GM06990 (cell line): ENCODE results near the gene PLXNA2.

Source experiments
- DNase-seq: peaks from one replicate; pipeline ENCODE4 v3.0.0-alpha.2; 2011; ENCODE audit not compliant: insufficient read length; ENCODE audit errors: extremely low read depth
- H3K27me3 ChIP-seq: replicated peaks from 2 replicates; pipeline ENCODE4 v1.6.0; 2011; ENCODE audit warnings: low read length; ENCODE audit not compliant: control insufficient read depth, insufficient read depth
- H3K36me3 ChIP-seq: 2 replicates; pipeline ENCODE4 v1.5.1; 2011; ENCODE audit warnings: low read length; ENCODE audit not compliant: control insufficient read depth, insufficient read depth
- H3K4me3 ChIP-seq: replicated peaks from 2 replicates; pipeline ENCODE4 v1.5.1; 2011; ENCODE audit warnings: low read depth, mild to moderate bottlenecking, control low read depth, low read length
- TF ChIP-seq, protein P1 (sequence below): IDR thresholded peaks from 2 replicates; pipeline ENCODE4 v1.5.1; 2011; ENCODE audit warnings: low read length, control low read depth, mild to moderate bottlenecking, inconsistent platforms; ENCODE audit not compliant: insufficient read depth, poor library complexity, severe bottlenecking

The PLXNA2 gene

DNA sequence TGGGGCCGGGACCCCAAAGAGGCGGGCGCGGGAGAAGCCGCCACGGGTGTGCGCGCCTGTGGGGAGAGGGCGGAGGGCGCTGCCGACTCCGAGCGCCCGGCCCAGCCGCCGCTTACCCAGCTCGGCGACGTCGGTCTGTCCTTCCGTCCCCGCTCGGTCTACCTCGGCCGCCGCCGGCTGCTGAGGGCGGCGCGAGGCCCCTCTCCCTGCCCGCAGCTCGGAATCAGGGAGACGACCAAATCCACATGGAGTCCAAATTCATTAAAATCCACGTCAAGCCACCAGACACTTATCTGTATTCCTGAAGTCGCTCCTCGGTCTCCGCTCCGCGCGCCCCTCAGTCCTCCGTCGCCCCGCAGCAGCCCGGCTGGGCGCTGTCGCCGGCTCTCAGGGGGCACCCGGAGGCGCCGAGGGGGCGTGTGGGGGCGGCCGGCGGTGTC, 637 bp downstream of the PLXNA2 start:
- Histone ChIP-seq H3K27me3 (peaks cover 2% of the 10 kb centered on the region), H3K4me3 (peak overlapping the region; percentile 68), H3K36me3 (no peaks in the 10 kb centered on the region)
- TF ChIP-seq, protein P1, sequence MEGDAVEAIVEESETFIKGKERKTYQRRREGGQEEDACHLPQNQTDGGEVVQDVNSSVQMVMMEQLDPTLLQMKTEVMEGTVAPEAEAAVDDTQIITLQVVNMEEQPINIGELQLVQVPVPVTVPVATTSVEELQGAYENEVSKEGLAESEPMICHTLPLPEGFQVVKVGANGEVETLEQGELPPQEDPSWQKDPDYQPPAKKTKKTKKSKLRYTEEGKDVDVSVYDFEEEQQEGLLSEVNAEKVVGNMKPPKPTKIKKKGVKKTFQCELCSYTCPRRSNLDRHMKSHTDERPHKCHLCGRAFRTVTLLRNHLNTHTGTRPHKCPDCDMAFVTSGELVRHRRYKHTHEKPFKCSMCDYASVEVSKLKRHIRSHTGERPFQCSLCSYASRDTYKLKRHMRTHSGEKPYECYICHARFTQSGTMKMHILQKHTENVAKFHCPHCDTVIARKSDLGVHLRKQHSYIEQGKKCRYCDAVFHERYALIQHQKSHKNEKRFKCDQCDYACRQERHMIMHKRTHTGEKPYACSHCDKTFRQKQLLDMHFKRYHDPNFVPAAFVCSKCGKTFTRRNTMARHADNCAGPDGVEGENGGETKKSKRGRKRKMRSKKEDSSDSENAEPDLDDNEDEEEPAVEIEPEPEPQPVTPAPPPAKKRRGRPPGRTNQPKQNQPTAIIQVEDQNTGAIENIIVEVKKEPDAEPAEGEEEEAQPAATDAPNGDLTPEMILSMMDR: no peak
- peak; percentile 41 for DNase-seq

DNA sequence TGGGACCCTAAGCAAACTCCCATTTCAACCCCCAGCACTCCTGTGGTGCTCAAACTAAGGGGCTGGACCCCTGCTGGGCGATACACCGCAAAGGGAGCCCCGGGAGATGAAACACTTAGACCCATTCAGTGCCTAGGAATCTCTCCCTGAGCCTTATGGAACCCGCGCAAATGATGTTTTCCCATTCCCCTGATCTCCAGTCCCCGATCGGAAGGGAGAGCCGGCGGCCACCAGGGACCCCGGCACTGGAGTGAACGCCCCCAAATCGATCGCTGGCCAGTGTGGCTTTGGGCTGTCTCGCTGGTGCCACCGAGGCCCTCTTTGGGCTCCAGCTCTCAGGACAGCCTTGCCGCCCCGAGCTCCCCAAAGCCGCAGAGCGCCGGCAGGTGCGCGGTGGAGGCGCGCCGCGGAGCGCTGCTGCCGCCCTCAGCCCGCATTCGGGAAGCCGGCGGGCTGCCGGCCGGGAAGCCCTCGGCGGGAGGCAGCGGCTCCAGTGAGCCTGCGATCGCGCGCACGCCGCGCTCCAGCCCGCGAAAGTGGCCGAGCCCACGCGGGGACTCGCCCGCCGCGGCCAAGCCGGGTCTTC, 1.1 kb downstream of the PLXNA2 start:
- H3K27me3 ChIP-seq: peaks cover 2% of the 10 kb centered on the region
- TF ChIP-seq, protein P1: no peak
- DNase-seq: peak; percentile 43
- H3K4me3 ChIP-seq: peak overlapping the region; percentile 68
- no peaks in the 10 kb centered on the region for H3K36me3 ChIP-seq

DNA sequence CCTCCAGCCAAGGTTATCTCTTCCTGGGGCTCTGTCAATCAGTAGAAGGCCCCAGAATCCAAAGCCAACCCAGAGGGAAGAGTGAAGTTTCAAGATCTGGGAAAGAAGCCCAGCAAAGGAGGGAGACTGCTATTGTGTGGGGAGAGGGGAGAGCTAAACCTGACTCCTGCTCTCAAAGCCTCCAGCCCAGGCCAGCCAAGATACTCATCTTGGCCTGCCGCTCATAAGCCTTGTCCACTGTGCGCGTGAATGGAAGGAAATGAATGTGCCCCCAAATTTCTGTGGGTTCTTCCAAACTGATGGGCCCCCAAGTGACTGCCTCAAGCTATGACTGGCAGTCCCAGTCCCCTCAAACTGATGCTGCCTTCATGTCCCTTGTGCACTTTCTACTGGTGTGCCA, 2.0 kb downstream of the PLXNA2 start:
- no peak for DNase-seq
- H3K27me3 ChIP-seq: peaks cover 2% of the 10 kb centered on the region
- H3K4me3 ChIP-seq: no peak overlapping the region
- TF ChIP-seq, protein P1: no peak
- no peaks in the 10 kb centered on the region for H3K36me3 ChIP-seq

DNA sequence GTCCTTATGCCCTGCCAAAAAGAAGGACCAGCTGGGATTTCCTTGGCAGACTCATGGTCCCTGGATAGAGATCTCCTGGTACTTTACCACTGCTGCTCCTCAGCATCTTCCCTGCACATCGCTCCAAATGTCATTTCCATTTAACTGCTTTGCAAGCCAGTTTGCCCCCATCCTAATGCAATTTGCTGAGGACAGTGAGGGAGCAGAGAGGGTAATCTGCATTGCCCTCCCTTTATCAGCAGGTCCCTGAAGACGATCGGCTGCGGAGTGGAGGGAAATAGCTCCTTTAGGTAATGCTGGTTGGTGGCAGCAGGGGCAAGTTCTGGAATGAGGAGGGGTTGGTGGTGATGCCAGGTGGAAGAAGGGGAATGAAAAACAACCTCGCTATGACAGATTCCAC, 2.7 kb downstream of the PLXNA2 start:
- H3K4me3 ChIP-seq: no peak overlapping the region
- H3K36me3 ChIP-seq: no peaks in the 10 kb centered on the region
- TF ChIP-seq, protein P1: no peak
- no peak for DNase-seq
- H3K27me3 ChIP-seq: peaks cover 2% of the 10 kb centered on the region

DNA sequence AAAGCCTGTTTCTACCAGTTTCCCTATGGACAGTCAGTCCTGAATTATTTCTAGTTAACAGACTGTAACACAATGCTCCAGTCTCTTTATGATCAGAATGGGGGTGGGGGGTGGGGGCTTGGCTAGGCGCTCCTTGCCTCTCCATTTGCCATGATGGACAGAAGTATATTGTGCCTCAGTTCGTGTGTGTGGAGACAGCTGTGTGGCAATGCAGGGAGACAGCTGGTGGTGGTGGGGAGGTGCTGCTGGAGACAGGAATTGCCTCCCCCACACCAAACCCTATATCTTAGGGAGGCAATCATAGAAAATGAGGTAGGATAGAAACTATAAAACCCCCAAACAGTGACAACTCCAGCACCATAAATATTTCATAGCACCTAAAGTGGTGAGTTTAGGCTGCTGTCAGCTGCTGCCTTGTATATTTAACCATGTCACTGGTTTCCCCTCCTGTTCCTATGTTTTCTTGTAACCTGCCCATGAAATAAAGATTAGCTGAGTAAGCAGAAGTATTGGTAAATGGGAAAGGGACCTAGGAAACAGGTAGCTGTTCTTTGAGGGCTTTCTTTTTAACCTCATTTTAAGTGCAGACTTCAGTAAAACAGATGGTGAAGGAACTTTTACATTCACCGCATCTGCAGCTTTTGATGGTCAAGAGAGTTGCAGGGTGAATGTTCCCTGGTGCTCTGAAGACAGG, 3.4 kb downstream of the PLXNA2 start:
- Histone ChIP-seq H3K4me3 (no peak overlapping the region), H3K27me3 (peaks cover 2% of the 10 kb centered on the region), H3K36me3 (no peaks in the 10 kb centered on the region)
- DNase-seq: no peak
- TF ChIP-seq, protein P1: no peak
